Measurements from ENCODE around the gene NOC4L.

DNA sequence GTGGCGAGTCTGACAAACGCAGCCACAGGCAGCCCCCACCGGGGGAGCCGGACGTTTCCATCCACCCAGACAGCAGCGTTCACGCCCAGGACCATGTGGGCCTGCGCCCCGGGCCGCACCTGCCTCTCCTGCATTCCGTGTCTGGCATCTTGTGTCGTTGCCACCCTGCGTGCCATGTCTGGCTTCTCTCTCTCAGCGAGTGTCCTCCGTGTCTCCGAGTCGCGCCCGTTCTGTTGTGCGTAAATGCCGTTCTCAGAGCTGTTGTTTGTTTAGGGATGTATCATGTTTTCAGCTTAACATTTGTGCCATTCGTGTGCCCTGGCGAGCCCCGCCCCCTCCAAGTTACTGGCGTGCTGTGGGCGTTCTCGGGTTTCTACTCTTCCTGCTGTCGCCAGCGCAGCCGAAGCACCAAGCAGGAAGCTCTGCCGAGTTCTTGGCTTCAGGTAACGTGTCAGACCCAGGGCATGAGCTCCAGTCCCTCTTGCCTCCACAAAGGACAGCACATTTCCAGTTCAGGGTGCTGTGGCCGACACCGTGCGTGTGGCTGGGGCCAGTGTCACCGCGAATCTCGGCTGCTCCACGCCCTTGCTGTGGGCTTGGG lies 34.6 kb downstream of the NOC4L start:
- TF ChIP-seq, protein P1, sequence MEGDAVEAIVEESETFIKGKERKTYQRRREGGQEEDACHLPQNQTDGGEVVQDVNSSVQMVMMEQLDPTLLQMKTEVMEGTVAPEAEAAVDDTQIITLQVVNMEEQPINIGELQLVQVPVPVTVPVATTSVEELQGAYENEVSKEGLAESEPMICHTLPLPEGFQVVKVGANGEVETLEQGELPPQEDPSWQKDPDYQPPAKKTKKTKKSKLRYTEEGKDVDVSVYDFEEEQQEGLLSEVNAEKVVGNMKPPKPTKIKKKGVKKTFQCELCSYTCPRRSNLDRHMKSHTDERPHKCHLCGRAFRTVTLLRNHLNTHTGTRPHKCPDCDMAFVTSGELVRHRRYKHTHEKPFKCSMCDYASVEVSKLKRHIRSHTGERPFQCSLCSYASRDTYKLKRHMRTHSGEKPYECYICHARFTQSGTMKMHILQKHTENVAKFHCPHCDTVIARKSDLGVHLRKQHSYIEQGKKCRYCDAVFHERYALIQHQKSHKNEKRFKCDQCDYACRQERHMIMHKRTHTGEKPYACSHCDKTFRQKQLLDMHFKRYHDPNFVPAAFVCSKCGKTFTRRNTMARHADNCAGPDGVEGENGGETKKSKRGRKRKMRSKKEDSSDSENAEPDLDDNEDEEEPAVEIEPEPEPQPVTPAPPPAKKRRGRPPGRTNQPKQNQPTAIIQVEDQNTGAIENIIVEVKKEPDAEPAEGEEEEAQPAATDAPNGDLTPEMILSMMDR (IDR thresholded peaks at IDR 0.05): no peak
- TF ChIP-seq POLR2A (IDR thresholded peaks at IDR 0.05): no peak

All from breast epithelium (tissue), 3 donors.